Astrocyte (in vitro differentiated cells and primary cell): ENCODE measurements around the gene HSPE1. TPM values are rescaled to one million over a fixed set of nuclear protein-coding genes. Genes with fewer than 3 reads are reported as not detected.

ENCODE experiments used
- DNase-seq: peaks from one replicate; pipeline ENCODE4 v3.0.0-alpha.2; 2010; ENCODE audit warnings: low read depth
- FAIRE-seq: peaks from 2 replicates; lab custom pipeline; 2011; peaks lifted over from hg19 to GRCh38; lab: Jason Lieb, UNC
- H2AFZ ChIP-seq: 2 replicates; pipeline ENCODE4 v1.6.0; 2012; ENCODE audit warnings: low read depth, low read length, inconsistent platforms
- H3K27ac ChIP-seq: 2 replicates; pipeline ENCODE4 v1.5.1; 2011; ENCODE audit warnings: low read depth, low read length, inconsistent platforms
- H3K27me3 ChIP-seq: 2 replicates; pipeline ENCODE4 v1.6.0; 2011; ENCODE audit warnings: low read length, inconsistent platforms; ENCODE audit not compliant: insufficient read depth
- H3K36me3 ChIP-seq: 2 replicates; pipeline ENCODE4 v1.5.1; 2011; ENCODE audit warnings: low read length, inconsistent platforms; ENCODE audit not compliant: insufficient read depth
- H3K4me1 ChIP-seq: 2 replicates; pipeline ENCODE4 v1.5.1; 2011; ENCODE audit warnings: low read length, inconsistent platforms; ENCODE audit not compliant: insufficient read depth
- H3K4me2 ChIP-seq: 2 replicates; pipeline ENCODE4 v1.6.0; 2012; ENCODE audit warnings: low read length, inconsistent platforms
- H3K4me3 ChIP-seq: 2 replicates; pipeline ENCODE4 v1.5.1; 2011; ENCODE audit warnings: low read depth, mild to moderate bottlenecking, low read length, inconsistent platforms; ENCODE audit not compliant: insufficient read depth
- H3K79me2 ChIP-seq: 2 replicates; pipeline ENCODE4 v1.6.0; 2012; ENCODE audit warnings: mild to moderate bottlenecking, low read length, inconsistent platforms; ENCODE audit not compliant: insufficient read depth
- H3K9ac ChIP-seq: 2 replicates; pipeline ENCODE4 v1.6.0; 2012; ENCODE audit warnings: mild to moderate bottlenecking, low read length, inconsistent platforms
- H3K9me3 ChIP-seq: 2 replicates; pipeline ENCODE4 v1.5.1; 2012; ENCODE audit warnings: low read depth, mild to moderate bottlenecking, low read length, inconsistent platforms; ENCODE audit not compliant: insufficient read depth
- H4K20me1 ChIP-seq: 2 replicates; pipeline ENCODE4 v1.6.0; 2012; ENCODE audit warnings: low read length, inconsistent platforms; ENCODE audit not compliant: insufficient read depth
- H3K27ac Mint-ChIP-seq: one replicate; pipeline ENCODE4 v1.8.0; 2021; ENCODE audit warnings: mild to moderate bottlenecking, mixed read lengths; ENCODE audit not compliant: unreplicated experiment
- H3K27me3 Mint-ChIP-seq: one replicate; pipeline ENCODE4 v1.8.0; 2021; ENCODE audit warnings: low read depth, mixed read lengths; ENCODE audit not compliant: unreplicated experiment
- H3K36me3 Mint-ChIP-seq: one replicate; pipeline ENCODE4 v1.8.0; 2021; ENCODE audit warnings: low read depth, mixed read lengths; ENCODE audit not compliant: unreplicated experiment
- H3K4me1 Mint-ChIP-seq: one replicate; pipeline ENCODE4 v1.8.0; 2021; ENCODE audit warnings: low read depth, mixed read lengths; ENCODE audit not compliant: unreplicated experiment
- H3K4me3 Mint-ChIP-seq: one replicate; pipeline ENCODE4 v1.8.0; 2021; ENCODE audit warnings: mild to moderate bottlenecking, moderate library complexity, mixed read lengths; ENCODE audit not compliant: unreplicated experiment
- H3K9me3 Mint-ChIP-seq: one replicate; pipeline ENCODE4 v1.8.0; 2021; ENCODE audit warnings: mild to moderate bottlenecking, mixed read lengths; ENCODE audit not compliant: unreplicated experiment
- CTCF ChIP-seq: IDR thresholded peaks from 2 replicates; pipeline ENCODE4 v1.5.1; 2011; ENCODE audit warnings: low read depth, mild to moderate bottlenecking, inconsistent platforms, low read length, moderate library complexity; ENCODE audit not compliant: insufficient read depth
- EZH2 ChIP-seq: IDR thresholded peaks from 2 replicates; pipeline ENCODE4 v1.6.1; 2012; ENCODE audit warnings: mild to moderate bottlenecking, low read length, inconsistent platforms; ENCODE audit not compliant: insufficient read depth
- total RNA-seq: library from RNA; stranded (reverse); gene quantifications from 2 replicates; pipeline ENCODE4 v1.2.1, GENCODE V29; 2021

HSPE1 gene
- total RNA-seq, 1 donor from 2014 or later: 139 TPM

GRCh38 chr2:197504000-197504399 is 3.8 kb downstream of the HSPE1 start:
- Histone ChIP-seq H3K36me3 (peaks cover 19% of the 10 kb centered on the region), H3K9ac (no peak overlapping the region), H4K20me1 (peaks cover 17% of the 10 kb centered on the region), H2AFZ (no peak overlapping the region), H3K27ac (no peak overlapping the region), H3K79me2 (peaks cover 44% of the 10 kb centered on the region), H3K27me3 (no peaks in the 10 kb centered on the region), H3K4me2 (no peak overlapping the region), H3K9me3 (no peaks in the 10 kb centered on the region), H3K4me3 (no peak overlapping the region), H3K4me1 (peaks cover 5% of the 10 kb centered on the region)
- no peak overlapping the region for H3K27ac Mint-ChIP-seq
- no peaks in the 10 kb centered on the region for H3K27me3 Mint-ChIP-seq
- FAIRE-seq: no peak
- no peak for DNase-seq
- H3K4me1 Mint-ChIP-seq: peaks cover 7% of the 10 kb centered on the region
- TF ChIP-seq CTCF (no peak), EZH2 (no peak)
- H3K36me3 Mint-ChIP-seq: peaks cover 5% of the 10 kb centered on the region
- H3K4me3 Mint-ChIP-seq: no peak overlapping the region
- no peaks in the 10 kb centered on the region for H3K9me3 Mint-ChIP-seq

GRCh38 chr2:197504512-197504911 is 4.3 kb downstream of the HSPE1 start:
- Mint-ChIP-seq H3K27me3 (no peaks in the 10 kb centered on the region), H3K27ac (no peak overlapping the region), H3K4me1 (peaks cover 7% of the 10 kb centered on the region), H3K9me3 (no peaks in the 10 kb centered on the region), H3K4me3 (no peak overlapping the region), H3K36me3 (peaks cover 5% of the 10 kb centered on the region)
- no peaks in the 10 kb centered on the region for H3K27me3 ChIP-seq
- H3K4me2 ChIP-seq: no peak overlapping the region
- H3K4me3 ChIP-seq: no peak overlapping the region
- H3K36me3 ChIP-seq: peaks cover 19% of the 10 kb centered on the region
- FAIRE-seq: no peak
- H3K9me3 ChIP-seq: no peaks in the 10 kb centered on the region
- peaks cover 16% of the 10 kb centered on the region for H4K20me1 ChIP-seq
- no peak overlapping the region for H3K27ac ChIP-seq
- TF ChIP-seq EZH2 (no peak), CTCF (no peak)
- no peak overlapping the region for H2AFZ ChIP-seq
- no peak for DNase-seq
- H3K4me1 ChIP-seq: peaks cover 5% of the 10 kb centered on the region
- H3K9ac ChIP-seq: no peak overlapping the region
- H3K79me2 ChIP-seq: peaks cover 39% of the 10 kb centered on the region

GRCh38 chr2:197506658-197507057 is 6.5 kb downstream of the HSPE1 start:
- Mint-ChIP-seq H3K4me1 (peaks cover 7% of the 10 kb centered on the region), H3K36me3 (peaks cover 5% of the 10 kb centered on the region), H3K9me3 (no peaks in the 10 kb centered on the region), H3K4me3 (no peak overlapping the region), H3K27me3 (no peaks in the 10 kb centered on the region), H3K27ac (no peak overlapping the region)
- TF ChIP-seq EZH2: no peak
- no peak for TF ChIP-seq CTCF
- Histone ChIP-seq H3K4me1 (peaks cover 5% of the 10 kb centered on the region), H3K27me3 (no peaks in the 10 kb centered on the region), H3K4me2 (no peak overlapping the region), H3K4me3 (no peak overlapping the region), H2AFZ (no peak overlapping the region), H3K9ac (no peak overlapping the region), H3K36me3 (peaks cover 19% of the 10 kb centered on the region), H3K9me3 (no peaks in the 10 kb centered on the region), H3K79me2 (peaks cover 23% of the 10 kb centered on the region), H3K27ac (no peak overlapping the region), H4K20me1 (peaks cover 12% of the 10 kb centered on the region)
- DNase-seq (no peak), FAIRE-seq (no peak)
